GM10266 (cell line): ENCODE data around the gene CCNO.

Experiments used
- DNase-seq: peaks from one replicate; pipeline ENCODE4 v3.0.0; 2012; ENCODE audit errors: extremely low spot score
- CTCF ChIP-seq: IDR thresholded peaks from 2 replicates; pipeline ENCODE4 v1.5.1; 2012; ENCODE audit warnings: mild to moderate bottlenecking, low read depth; ENCODE audit not compliant: control insufficient read depth, insufficient read depth; ENCODE audit errors: missing control alignments

The CCNO gene

GRCh38 chr5:55191165-55191564, 42.2 kb downstream of the CCNO start:
- TF ChIP-seq CTCF: no peak
- DNase-seq: no peak

GRCh38 chr5:55188656-55189540, 44.5 kb downstream of the CCNO start:
- TF ChIP-seq CTCF: no peak
- no peak for DNase-seq

GRCh38 chr5:55187370-55187769, 46.0 kb downstream of the CCNO start:
- DNase-seq: no peak
- no peak for TF ChIP-seq CTCF
